ENCODE measurements around the gene FOSL2. TPM values are rescaled to one million over a fixed set of nuclear protein-coding genes. Genes with fewer than 3 reads are reported as not detected.

Gene FOSL2
- total and polyA plus RNA-seq, 4 experiments from 2014 or later: 4.7 to 6.7 (median 5.8) TPM

Other genes starting within 250 kb of the FOSL2 start
- under 1 TPM; 0.38 to 0.75 TPM for gene PLB1, start 103.2 kb downstream of the FOSL2 start, total RNA-seq
- under 1 TPM; 0.88 to 0.91 TPM for gene PLB1, start 103.2 kb downstream of the FOSL2 start, polyA plus RNA-seq

Data from CD4-positive, alpha-beta memory T cell (primary cell).